ENCODE results near the gene MYMK. TPM values are rescaled to one million over a fixed set of nuclear protein-coding genes. Genes with fewer than 3 reads are reported as not detected.

MYMK gene
- total and polyA plus RNA-seq, 2 of the 8 experiments (the other 6 are each of a cell fraction or from before 2014, with no cell fraction given), result not detected

GRCh38 chr9:133465984-133466383 lies 58.8 kb downstream of the MYMK start:
- Histone ChIP-seq H3K56ac (replicated peaks; ENCODE audit: insufficient read length, low read depth, low read length) (no peak overlapping the region), H3K4me1 (replicated peaks in 1 of 4; ENCODE audit: control insufficient read depth in 3 of 4, insufficient read depth in 4 of 4, low read length in 3 of 4) (peaks cover 0 to 5% (median 4%) of the 10 kb centered on the region in 4 experiments; a peak in 6 of 7 replicates), H3K4me3 (ENCODE audit: extremely low read depth in 1 of 4, insufficient read depth in 2 of 4, low read depth in 3 of 4, low read length in 4 of 4) (no peak overlapping the region), H3K23me2 (ENCODE audit: low read depth, low read length) (no peaks in the 10 kb centered on the region), H3K27ac (ENCODE audit: low read depth, low read length) (no peak overlapping the region), H3K14ac (ENCODE audit: insufficient read length) (no peak overlapping the region), H2BK20ac (ENCODE audit: low read length) (no peak overlapping the region), H3K79me1 (ENCODE audit: low read depth, low read length) (peaks cover 9% of the 10 kb centered on the region), H3K79me2 (ENCODE audit: control insufficient read depth in 1 of 2, insufficient read depth in 2 of 2, low read length in 2 of 2) (peaks cover 0 to 11% of the 10 kb centered on the region in 2 experiments; a peak in 2 of 4 replicates), H4K5ac (ENCODE audit: insufficient read length, low read depth, low read length) (no peak overlapping the region), H3K4ac (replicated peaks; ENCODE audit: insufficient read length, low read depth, low read length) (no peak overlapping the region), H4K8ac (ENCODE audit: extremely low read depth, insufficient read depth, low read length) (no peak overlapping the region), H3K9me3 (ENCODE audit: insufficient read depth in 2 of 2, low read depth in 1 of 2, low read length in 1 of 2) (no peaks in the 10 kb centered on the region), H4K91ac (replicated peaks; ENCODE audit: insufficient read length, low read length) (no peak overlapping the region), H3K36me3 (ENCODE audit: control insufficient read depth in 2 of 4, insufficient read depth in 4 of 4, low read length in 3 of 4) (no peaks in the 10 kb centered on the region), H3K4me2 (ENCODE audit: insufficient read depth in 1 of 2, low read depth in 2 of 2, low read length in 2 of 2) (no peak overlapping the region), H3K9ac (replicated peaks in 1 of 4; ENCODE audit: extremely low read depth in 1 of 4, low read depth in 3 of 4, low read length in 3 of 4) (no peak overlapping the region), H2BK15ac (ENCODE audit: low read length) (no peak overlapping the region), H2AK5ac (ENCODE audit: low read depth, low read length) (no peak overlapping the region), H2BK120ac (replicated peaks; ENCODE audit: low read depth, low read length) (no peak overlapping the region), H3K23ac (ENCODE audit: insufficient read length) (no peak overlapping the region), H2AFZ (ENCODE audit: low read length) (no peak overlapping the region), H4K20me1 (replicated peaks in 1 of 2; ENCODE audit: control insufficient read depth in 1 of 2, insufficient read depth in 2 of 2, low read length in 2 of 2) (peaks cover 1 to 18% of the 10 kb centered on the region in 2 experiments), H3K27me3 (replicated peaks in 1 of 4; ENCODE audit: control insufficient read depth in 3 of 4, extremely low read depth in 1 of 4, insufficient read depth in 3 of 4, low read length in 3 of 4) (no peaks in the 10 kb centered on the region), H2BK12ac (ENCODE audit: low read depth, low read length) (no peak overlapping the region), H2BK5ac (ENCODE audit: low read depth, low read length) (no peak overlapping the region), H3K18ac (ENCODE audit: extremely low read depth, low read length) (no peak overlapping the region)
- DNase-seq (ENCODE audit: low read depth in 1 of 2, low spot score in 2 of 2) (no peak), FAIRE-seq (no peak)
- ChIA-PET POLR2A (ENCODE audit: partially characterized antibody) (interaction anchor here (1.0 kb wide), 1 partner anchor 20 kb away, joined by 3 read pairs; no protein-coding TSS in a partner anchor), CTCF (ENCODE audit: partially characterized antibody) (interaction anchor here (0.8 to 1.1 kb wide), 3 partner anchors 9 to 21 kb away, joined by 3 read pairs; no protein-coding TSS in a partner anchor)
- WGBS, 2 experiments (ENCODE audit: extremely low coverage in 1 of 2, insufficient coverage in 1 of 2, insufficient read length in 1 of 2, insufficient replicate concordance in 2 of 2, low coverage in 1 of 2, low lambda C conversion rate in 2 of 2, missing lambda C conversion rate in 1 of 2), result 87% methylated on average over 6 of the region's 6 CpGs; no CpG with 5 or more reads in 1 of the 2 experiments
- TF ChIP-seq RFX5 (IDR thresholded peaks at IDR 0.05; ENCODE audit: borderline replicate concordance, low read depth, low read length) (no peak), E2F6 (IDR thresholded peaks at IDR 0.05) (no peak), RNF2 (IDR thresholded peaks at IDR 0.05; ENCODE audit: borderline replicate concordance, low read depth, low read length, missing control alignments, poor library complexity, severe bottlenecking) (no peak), KDM5A (IDR thresholded peaks at IDR 0.05; ENCODE audit: low read length) (no peak), EP300 (IDR thresholded peaks at IDR 0.05; ENCODE audit: borderline replicate concordance in 1 of 2, low read depth in 2 of 2, low read length in 2 of 2) (no peak)
